Mononuclear cell (primary cell): ENCODE data around the gene PLTP. TPM values are rescaled to one million over a fixed set of nuclear protein-coding genes. Genes with fewer than 3 reads are reported as not detected.
"Not testable (repeated sequence)": the region's sequence is repeated elsewhere in the genome, so short reads cannot be mapped to it uniquely, and the experiment has no call there.

Experiments used
- H3K27me3 ChIP-seq: 2 replicates; pipeline ENCODE4 v1.6.0; 2011; ENCODE audit warnings: low read length, control low read depth; ENCODE audit not compliant: insufficient read depth
- H3K4me1 ChIP-seq: 2 replicates; pipeline ENCODE4 v1.5.1; 2011; ENCODE audit warnings: mild to moderate bottlenecking, low read length, control low read depth; ENCODE audit not compliant: insufficient read depth
- H3K4me3 ChIP-seq: 2 replicates; pipeline ENCODE4 v1.5.1; 2011; ENCODE audit warnings: mild to moderate bottlenecking, low read length, moderate library complexity
- H3K9me3 ChIP-seq: 2 replicates; pipeline ENCODE4 v1.5.1; 2011; ENCODE audit warnings: low read depth, mild to moderate bottlenecking, control low read depth, low read length
- total RNA-seq: library from RNA; depleted of rRNA; stranded (reverse); fragments of >200 nt; gene quantifications from one replicate; pipeline ENCODE4 v1.2.3, GENCODE V29; 2012

PLTP gene
- 1.4 TPM for total RNA-seq

- H3K9me3 ChIP-seq, result no peaks in the 10 kb centered on the region
- peak within 1 kb of the TSS; percentile 41 for H3K4me3 ChIP-seq
- H3K27me3 ChIP-seq, result no peaks in the 10 kb centered on the region
- H3K4me1 ChIP-seq, result peaks cover 56% of the 10 kb centered on the region
Measured at GRCh38 chr20:45911486-45912343, at the start of gene PLTP. Gene PLTP (minus strand): TSS chr20:45912155. CDS start chr20:45911452, 703 bp downstream.

- Histone ChIP-seq H3K27me3 (no peaks in the 10 kb centered on the region), H3K4me3 (no peak overlapping the region), H3K9me3 (no peaks in the 10 kb centered on the region), H3K4me1 (no peaks in the 10 kb centered on the region)
Measured at GRCh38 chr20:45959956-45960630, 48.1 kb upstream of the PLTP start.

- no peaks in the 10 kb centered on the region for H3K27me3 ChIP-seq
- H3K9me3 ChIP-seq, result no peaks in the 10 kb centered on the region
- no peaks in the 10 kb centered on the region for H3K4me1 ChIP-seq
- no peak overlapping the region for H3K4me3 ChIP-seq
Measured at GRCh38 chr20:45959126-45959525, 47.2 kb upstream of the PLTP start.

- no peaks in the 10 kb centered on the region for H3K9me3 ChIP-seq
- H3K27me3 ChIP-seq, result no peaks in the 10 kb centered on the region
- no peaks in the 10 kb centered on the region for H3K4me1 ChIP-seq
- H3K4me3 ChIP-seq, result no peak overlapping the region
Measured at GRCh38 chr20:45958593-45958992, 46.6 kb upstream of the PLTP start.

- no peaks in the 10 kb centered on the region for H3K27me3 ChIP-seq
- H3K4me1 ChIP-seq, result no peaks in the 10 kb centered on the region
- no peak overlapping the region for H3K4me3 ChIP-seq
- H3K9me3 ChIP-seq, result no peaks in the 10 kb centered on the region
Measured at GRCh38 chr20:45957021-45957941, 45.3 kb upstream of the PLTP start.

- H3K27me3 ChIP-seq, H3K9me3 ChIP-seq, H3K4me1 ChIP-seq, H3K4me3 ChIP-seq: not testable (repeated sequence)
Measured at GRCh38 chr20:45956326-45956725, 44.4 kb upstream of the PLTP start.

GRCh38 chr20:45953672-45954071 is 41.7 kb upstream of the PLTP start:
- no peak overlapping the region for H3K4me3 ChIP-seq
- no peaks in the 10 kb centered on the region for H3K9me3 ChIP-seq
- no peaks in the 10 kb centered on the region for H3K4me1 ChIP-seq
- no peaks in the 10 kb centered on the region for H3K27me3 ChIP-seq

- no peaks in the 10 kb centered on the region for H3K27me3 ChIP-seq
- peaks cover 2% of the 10 kb centered on the region for H3K4me1 ChIP-seq
- no peak overlapping the region for H3K4me3 ChIP-seq
- H3K9me3 ChIP-seq, result no peaks in the 10 kb centered on the region
Measured at GRCh38 chr20:45952861-45953260, 40.9 kb upstream of the PLTP start.

- Histone ChIP-seq H3K27me3 (no peaks in the 10 kb centered on the region), H3K9me3 (no peaks in the 10 kb centered on the region), H3K4me3 (no peak overlapping the region), H3K4me1 (peaks cover 9% of the 10 kb centered on the region)
Measured at GRCh38 chr20:45951925-45952834, 40.2 kb upstream of the PLTP start.

GRCh38 chr20:45950330-45950646 is 38.3 kb upstream of the PLTP start:
- Histone ChIP-seq H3K4me1 (peaks cover 28% of the 10 kb centered on the region), H3K9me3 (no peaks in the 10 kb centered on the region), H3K4me3 (no peak overlapping the region), H3K27me3 (no peaks in the 10 kb centered on the region)

GRCh38 chr20:45949542-45950329 is 37.8 kb upstream of the PLTP start:
- peaks cover 34% of the 10 kb centered on the region for H3K4me1 ChIP-seq
- H3K27me3 ChIP-seq, result no peaks in the 10 kb centered on the region
- H3K9me3 ChIP-seq, result no peaks in the 10 kb centered on the region
- no peak overlapping the region for H3K4me3 ChIP-seq

GRCh38 chr20:45948742-45949541 is 37.0 kb upstream of the PLTP start:
- H3K9me3 ChIP-seq, result no peaks in the 10 kb centered on the region
- peaks cover 42% of the 10 kb centered on the region for H3K4me1 ChIP-seq
- no peak overlapping the region for H3K4me3 ChIP-seq
- no peaks in the 10 kb centered on the region for H3K27me3 ChIP-seq

- peaks cover 48% of the 10 kb centered on the region for H3K4me1 ChIP-seq
- H3K9me3 ChIP-seq, result no peaks in the 10 kb centered on the region
- H3K4me3 ChIP-seq, result no peak overlapping the region
- H3K27me3 ChIP-seq, result no peaks in the 10 kb centered on the region
Measured at GRCh38 chr20:45948261-45948733, 36.3 kb upstream of the PLTP start.
